Limb (tissue), 2 donors: Measurements from ENCODE around the gene RAMP3.
A peak's percentile ranks its signal among the peaks of the same experiment; 100 is the strongest.

ENCODE experiments used
- DNase-seq, 2 donors: peaks; one replicate each; pipeline ENCODE4 v3.0.0-alpha.2; 2016; ENCODE audit errors: extremely low spot score in 2 of 2

RAMP3 gene

DNA sequence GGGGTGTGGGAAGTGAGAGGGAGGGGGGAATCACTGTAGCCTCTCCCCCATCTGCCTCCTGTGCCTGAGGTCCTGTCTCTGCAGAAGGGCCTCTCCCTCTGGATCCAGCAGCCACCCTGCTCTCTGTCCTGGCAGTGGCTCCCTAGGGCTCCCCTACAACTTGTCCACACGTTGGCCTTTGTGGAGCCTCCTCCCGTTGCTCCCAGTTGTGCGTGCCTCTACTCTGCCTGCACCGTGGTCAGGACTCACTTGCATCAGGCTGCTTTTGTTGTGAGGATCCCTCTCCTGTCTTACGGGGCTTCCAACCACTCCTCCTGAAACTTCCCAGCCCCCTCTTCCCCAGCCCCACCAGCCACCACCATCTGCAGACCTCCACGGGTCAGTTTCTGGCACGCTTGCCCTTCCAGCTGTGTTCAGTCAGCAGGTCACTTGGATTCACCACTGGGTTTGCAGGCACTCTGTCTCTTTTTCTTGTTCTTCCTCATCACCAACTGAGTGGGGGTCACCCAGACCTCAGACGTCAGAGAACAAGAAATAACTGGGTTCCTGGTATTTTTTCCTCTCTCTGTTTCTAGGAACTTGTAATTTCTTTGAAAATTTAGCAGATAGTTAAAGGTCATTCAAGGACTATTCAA lies 62.3 kb downstream of the RAMP3 start:
- no peak for DNase-seq

DNA sequence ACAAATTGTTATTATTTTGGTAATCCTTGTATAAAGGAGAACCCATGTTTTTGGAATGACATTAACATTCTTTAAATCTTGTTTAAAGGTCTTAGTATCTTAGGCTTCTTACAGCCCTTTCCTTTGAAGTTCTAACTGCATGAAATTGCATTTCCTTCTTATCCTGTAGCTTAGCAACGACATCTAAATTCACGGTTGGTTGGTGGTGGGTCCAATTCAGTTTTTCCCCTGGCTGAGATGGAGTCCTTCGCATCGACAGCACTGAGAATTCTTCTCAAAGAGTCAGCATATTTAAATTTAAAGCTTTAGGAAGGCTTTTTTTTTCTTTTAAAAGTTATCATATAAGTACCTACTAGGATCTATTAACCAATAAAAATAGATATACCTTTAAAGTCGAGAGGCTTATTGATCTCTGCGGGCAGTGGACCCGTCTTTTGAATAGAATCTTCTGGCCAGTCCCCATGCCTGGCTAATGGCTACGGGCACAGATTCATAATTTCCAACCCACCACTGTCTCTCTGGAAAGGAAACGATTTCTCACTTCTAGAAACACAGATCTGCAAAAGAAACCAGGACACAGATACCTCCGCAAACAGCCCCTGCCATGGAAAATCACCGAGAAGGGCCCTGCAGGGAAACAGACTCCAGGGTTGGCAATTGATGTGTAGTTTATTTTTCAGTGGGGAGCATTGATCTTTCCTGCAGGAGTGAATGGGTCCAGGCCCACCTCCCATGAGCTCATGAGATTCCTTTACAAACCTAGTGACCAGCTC lies 63.4 kb downstream of the RAMP3 start:
- no peak for DNase-seq

DNA sequence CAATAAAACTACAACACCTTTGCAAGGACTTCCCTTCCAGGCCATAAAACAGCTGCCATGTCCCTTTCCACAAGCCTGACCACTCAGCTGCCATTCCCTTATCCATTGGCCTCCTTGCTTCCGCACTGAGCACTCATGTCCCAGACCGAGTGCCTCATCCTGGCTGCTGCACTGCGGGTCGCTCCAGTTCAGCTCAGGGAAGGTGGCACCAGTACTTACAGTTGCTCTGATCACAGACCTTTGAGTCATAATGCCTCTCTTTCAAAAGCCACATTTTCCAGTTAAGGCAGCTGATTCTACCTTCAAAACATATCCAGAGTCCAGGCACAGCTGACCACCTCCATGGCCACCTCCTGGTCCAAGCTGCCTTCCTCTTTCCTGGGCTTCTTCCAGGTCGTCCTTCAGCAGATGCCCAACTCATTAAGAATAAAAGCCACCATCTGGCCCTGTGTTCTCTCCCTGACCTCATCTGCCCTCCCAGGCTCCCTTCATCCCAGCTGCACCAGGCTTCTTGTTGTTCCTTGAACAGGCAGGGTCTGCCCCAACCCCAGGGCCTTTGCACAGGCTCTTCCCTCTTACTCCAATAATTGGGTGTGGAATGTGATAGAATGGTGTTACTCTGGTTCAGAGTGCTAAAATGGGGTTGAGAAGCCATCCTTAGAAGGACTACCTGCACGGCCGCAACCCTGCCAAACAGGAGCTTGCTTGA lies 64.5 kb downstream of the RAMP3 start:
- DNase-seq: no peak

DNA sequence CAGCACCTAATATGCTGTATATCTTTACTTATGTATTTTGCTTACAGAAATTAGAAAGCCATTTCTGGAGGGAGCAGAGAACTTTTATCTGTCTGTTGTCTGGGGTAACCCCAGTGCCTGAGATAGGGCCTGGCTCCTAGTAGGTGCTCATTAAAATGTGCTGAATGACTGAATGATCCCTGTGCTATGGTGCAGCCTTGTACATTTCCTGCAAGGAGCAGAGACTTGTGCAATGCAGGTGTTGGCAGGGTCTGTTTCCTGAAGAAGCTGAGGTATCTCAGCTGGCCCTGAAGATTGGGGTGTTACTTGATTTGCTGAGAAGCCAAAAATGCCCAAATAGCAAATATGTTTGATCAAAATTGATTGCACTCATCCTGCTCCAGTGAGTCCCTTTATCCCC lies 65.5 kb downstream of the RAMP3 start:
- DNase-seq: no peak

DNA sequence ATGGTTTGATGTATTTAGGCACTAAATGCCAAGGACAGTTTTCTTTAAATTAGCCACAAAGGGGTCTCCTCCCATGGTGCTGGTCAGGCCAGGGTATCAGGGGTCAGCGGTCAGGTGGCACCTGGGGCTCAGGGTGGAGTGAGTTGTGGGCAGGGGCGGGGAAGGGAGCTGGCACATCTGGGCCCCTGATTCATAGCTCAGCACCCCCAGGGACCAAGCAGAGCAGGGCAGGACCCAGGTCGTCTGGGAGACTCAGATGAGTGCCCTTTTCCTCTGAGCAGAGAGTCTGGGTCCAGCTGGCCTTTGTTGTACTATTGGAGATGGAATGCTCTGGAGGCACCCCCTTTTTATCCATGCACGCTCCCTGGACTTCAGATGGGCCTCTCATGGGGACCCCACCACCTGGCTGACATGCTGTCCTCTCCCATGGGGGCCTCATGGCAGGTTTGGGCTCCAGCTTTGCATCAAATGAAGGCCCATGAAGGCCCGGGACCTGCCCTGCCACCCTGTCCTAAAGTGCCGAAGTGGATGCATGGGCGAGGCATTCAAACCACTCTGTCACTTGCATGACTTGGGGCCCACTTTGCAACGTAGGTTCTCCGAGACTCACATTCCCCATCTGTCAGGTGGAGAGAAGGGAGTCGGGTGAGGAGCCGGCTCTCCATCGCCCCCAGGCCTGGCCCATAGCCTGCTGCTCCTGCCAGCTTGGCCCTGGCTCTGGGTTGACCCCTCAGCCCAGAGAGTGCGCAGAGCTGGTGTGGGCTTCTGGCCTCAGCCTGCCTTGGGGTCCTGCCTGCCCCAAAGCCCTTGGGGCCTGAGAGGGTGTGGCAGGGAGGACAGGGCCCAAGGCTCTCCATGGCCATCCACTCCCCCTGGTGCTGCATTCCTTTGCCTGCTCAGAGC lies 66.4 kb downstream of the RAMP3 start:
- DNase-seq: no peak

DNA sequence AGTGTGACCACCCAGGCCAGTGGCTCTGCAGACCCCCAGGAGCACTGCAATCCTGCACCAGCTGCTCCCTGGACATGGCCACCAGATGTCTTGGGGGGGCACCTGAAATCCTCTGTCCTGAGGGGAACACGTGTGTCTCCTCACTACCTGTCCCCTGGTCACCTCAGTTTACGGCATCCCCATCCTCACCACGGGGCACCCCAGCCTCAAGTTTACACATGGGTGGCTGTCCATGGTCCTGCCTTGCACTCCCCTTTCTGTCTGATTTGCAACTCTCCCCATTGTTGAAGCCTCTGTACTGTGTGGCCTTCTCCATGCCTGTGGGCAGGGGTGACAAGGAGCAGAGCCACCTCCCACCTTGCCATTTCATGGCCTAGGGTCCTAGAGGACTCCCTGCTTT lies 67.2 kb downstream of the RAMP3 start:
- DNase-seq: peak in 1 of 2 donors; percentile 47

DNA sequence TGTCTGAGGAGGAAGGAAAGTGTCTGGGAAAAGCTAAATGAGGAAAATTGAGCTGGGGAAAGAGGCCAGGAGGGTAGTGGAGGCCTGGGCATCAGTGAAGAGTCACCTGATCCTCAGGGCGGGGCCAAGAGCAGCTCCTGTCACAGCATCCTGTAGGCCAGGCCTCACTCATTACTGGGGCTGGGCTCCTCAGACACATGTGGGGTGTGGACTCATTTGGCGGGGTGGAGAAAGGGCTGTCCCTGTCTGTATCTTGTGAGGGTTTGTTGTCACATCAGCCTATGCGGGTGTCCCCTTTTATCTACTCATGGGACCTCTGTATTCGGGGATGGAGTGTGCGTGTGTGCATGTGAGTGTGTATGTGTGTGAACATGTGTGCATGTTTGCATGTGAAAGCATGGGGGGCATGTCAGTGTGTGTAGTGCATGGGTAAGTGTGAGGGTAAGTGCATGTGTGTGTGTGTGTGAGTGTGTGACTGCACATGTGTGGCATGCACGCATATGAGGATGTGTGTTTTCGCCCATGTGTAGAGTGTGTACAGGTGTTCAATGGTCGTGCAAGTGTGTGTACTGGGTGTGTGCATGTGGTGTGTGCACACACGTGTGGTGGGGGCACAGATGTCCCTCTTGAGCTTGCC lies 67.8 kb downstream of the RAMP3 start:
- no peak for DNase-seq

DNA sequence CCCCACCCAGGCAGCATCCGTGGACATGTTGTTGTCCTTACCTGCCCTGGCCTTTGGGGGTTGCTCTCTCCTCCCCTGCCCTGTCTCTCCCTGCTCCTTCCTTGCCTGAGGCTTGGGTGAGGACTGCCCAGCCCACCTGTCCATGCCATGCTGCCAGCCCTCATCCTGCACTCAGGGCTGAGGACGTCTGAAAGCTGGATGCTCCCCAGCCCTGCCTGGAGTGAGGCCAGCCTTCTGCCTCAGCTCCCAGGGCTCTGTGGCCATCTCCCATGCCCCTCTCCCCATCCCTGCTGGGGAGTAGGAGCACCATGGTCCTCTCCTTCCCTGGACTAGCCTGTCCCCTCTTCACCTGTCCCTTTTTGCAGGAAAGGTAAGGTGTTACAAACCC lies 68.4 kb downstream of the RAMP3 start:
- DNase-seq: no peak

DNA sequence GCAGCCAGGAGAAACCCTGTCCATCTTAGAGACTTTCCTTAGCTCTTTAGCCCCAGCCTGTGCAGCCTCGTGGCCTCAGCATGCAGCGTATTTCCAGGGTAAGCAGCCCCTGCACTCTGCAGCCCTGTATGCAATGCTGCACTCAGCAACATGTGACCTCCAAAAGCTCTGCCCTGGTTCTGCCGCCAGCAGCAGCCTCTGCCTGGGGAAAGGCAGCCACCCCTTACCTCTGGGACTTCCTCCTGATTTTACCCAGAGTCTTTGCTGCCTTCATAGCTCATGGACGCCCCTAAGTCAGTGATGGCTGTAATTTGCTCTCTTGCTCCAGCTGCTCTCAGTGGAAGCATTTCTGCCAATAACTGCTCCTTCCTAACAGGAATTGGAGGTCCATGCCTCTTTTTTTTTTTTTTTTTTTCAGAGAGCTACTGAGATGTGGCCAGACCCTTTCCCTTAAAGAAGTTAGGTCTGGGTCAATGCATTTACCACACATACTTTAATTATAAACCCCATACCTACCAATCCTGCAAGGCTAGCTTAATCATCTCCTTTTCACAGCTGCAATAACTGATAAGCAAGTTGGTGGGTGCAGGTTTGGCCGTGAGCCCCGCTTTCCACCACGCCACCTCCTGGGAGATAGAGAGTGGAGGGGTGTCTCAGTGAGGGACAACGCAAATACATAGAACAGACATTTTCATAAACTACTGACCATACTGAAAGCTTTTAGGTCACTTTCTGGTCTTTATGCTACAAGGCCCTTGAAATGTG lies 71.7 kb downstream of the RAMP3 start:
- no peak for DNase-seq

DNA sequence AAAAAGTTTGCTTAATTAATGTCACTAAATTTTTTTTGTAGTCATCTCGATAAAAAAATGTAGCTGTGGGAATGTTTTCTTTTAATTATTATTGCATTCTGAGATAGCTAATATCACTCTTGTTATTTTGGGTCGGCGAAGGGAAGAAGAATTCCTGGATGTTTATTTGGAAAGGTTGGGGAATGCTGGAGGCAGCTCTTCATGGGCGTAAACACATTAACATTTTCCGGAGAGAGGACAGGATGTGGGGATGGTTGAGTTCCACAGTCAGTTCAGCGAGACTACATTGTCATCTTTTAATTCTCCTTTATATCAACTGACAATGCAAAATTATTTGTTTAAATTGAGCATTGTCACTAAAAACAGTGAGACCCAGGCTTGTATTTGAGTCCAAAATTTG lies 72.5 kb downstream of the RAMP3 start:
- DNase-seq: no peak

DNA sequence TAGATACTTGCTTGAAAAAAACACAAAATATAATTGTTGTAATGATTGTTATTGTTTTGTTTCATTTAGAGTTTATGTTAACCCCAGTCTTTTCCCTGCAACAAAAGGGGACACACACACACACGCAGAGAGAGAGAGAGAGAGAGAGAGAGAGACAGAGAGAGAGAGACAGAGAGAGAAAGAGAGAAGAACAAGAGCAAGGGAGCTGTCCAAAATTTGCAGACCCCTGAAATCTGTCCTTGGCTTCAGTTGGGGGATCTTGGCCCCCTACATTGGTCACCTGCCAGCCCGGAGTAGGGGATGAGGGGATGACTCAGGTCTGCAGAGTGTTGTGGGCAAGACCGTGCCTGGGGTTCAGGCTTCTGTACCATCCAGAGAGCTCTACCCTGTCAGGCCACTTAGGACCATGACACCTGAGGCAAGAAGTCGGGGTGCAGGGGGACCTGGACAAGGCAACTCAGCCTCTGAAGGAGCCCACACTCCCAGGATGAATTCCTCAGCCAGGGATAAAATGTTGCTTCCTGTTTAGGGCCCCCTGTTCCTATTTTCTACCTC lies 73.1 kb downstream of the RAMP3 start:
- DNase-seq: no peak

DNA sequence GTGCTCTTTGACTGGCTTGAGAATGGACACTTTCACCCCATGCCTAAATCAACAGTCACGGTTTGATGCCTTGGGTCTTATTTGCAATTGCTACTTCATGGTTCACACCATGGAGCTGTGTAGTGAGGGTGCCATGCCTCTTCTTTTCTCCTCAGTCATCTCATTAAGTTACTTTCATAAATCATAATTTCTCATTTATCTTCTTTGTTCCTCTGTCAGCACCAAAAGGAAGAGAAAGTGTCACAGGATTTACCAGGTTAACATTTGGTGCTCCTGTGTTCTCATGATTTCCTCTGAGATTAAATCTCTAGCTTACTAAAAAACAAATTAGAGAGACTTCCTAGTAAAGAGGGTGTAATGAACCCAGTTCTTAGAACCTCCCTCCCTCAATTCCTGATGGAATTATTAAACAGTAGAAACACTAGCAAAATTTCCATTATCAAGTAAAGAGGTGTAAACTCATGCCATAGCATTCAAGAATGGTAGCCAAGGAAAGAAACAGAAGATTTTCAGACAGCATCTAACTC lies 75.7 kb downstream of the RAMP3 start:
- DNase-seq: no peak
